Middle frontal gyrus (tissue), 1 donor: ENCODE measurements around the gene TMEM52.
A peak's percentile ranks its signal among the peaks of the same experiment; 100 is the strongest.

Experiments used
- DNase-seq: peaks from one replicate; pipeline ENCODE4 v3.0.0-alpha.2; 2015; ENCODE audit warnings: low spot score; ENCODE audit errors: extremely low spot score

TMEM52 gene

GRCh38 chr1:1926886-1927660 lies 8.0 kb upstream of the TMEM52 start:
- DNase-seq = no peak

- DNase-seq = no peak
Measured at GRCh38 chr1:1926346-1926811, 7.3 kb upstream of the TMEM52 start.

GRCh38 chr1:1925437-1926345 lies 6.6 kb upstream of the TMEM52 start:
- DNase-seq = no peak

- DNase-seq = no peak
Measured at GRCh38 chr1:1924849-1925248, 5.8 kb upstream of the TMEM52 start.

GRCh38 chr1:1924386-1924785 lies 5.3 kb upstream of the TMEM52 start:
- DNase-seq = no peak

- no peak for DNase-seq
Measured at GRCh38 chr1:1922956-1923833, 4.1 kb upstream of the TMEM52 start.

- DNase-seq = no peak
Measured at GRCh38 chr1:1922702-1922955, 3.5 kb upstream of the TMEM52 start.

GRCh38 chr1:1921901-1922701 lies 3.0 kb upstream of the TMEM52 start:
- DNase-seq = no peak

- no peak for DNase-seq
Measured at GRCh38 chr1:1921459-1921862, 2.4 kb upstream of the TMEM52 start.

- no peak for DNase-seq
Measured at GRCh38 chr1:1920608-1921458, 1.8 kb upstream of the TMEM52 start.

- DNase-seq = no peak
Measured at GRCh38 chr1:1920057-1920607, 1.1 kb upstream of the TMEM52 start.

GRCh38 chr1:1919304-1920056 lies 401 bp upstream of the TMEM52 start:
- peak; percentile 83 for DNase-seq

GRCh38 chr1:1917995-1918900 lies 831 bp downstream of the TMEM52 start:
- no peak for DNase-seq

- no peak for DNase-seq
Measured at GRCh38 chr1:1917304-1917976, 1.6 kb downstream of the TMEM52 start.

- no peak for DNase-seq
Measured at GRCh38 chr1:1916851-1917251, 2.2 kb downstream of the TMEM52 start.

- no peak for DNase-seq
Measured at GRCh38 chr1:1915911-1916840, 2.9 kb downstream of the TMEM52 start.
